Measurements from ENCODE around the gene SDHAF2.

- no peak for TF ChIP-seq CTCF (IDR thresholded peaks at IDR 0.05)
- no peak for TF ChIP-seq POLR2A (IDR thresholded peaks at IDR 0.05)
Observed at GRCh38 chr11:61403658-61404057, 26.3 kb upstream of the SDHAF2 start.

All from transverse colon (tissue), 3 donors.